Neural progenitor cell (in vitro differentiated cells): ENCODE data around the gene ABCG2. TPM values are rescaled to one million over a fixed set of nuclear protein-coding genes. Genes with fewer than 3 reads are reported as not detected.

Source experiments
- DNase-seq: peaks from one replicate; pipeline ENCODE4 v3.0.0-alpha.2; 2016; ENCODE audit warnings: low spot score
- H2AFZ ChIP-seq: fragments of 200-600 bp; sonication (generic); replicated peaks from 2 replicates; pipeline ENCODE4 v1.6.1; 2016; ENCODE audit warnings: antibody characterized with exemption
- H3F3A ChIP-seq: fragments of 200-600 bp; sonication (generic); 2 replicates; pipeline ENCODE4 v1.6.1; 2016; ENCODE audit warnings: antibody characterized with exemption, low read depth
- H3K27ac ChIP-seq: fragments of 200-600 bp; sonication (generic); 2 replicates; pipeline ENCODE4 v1.5.1; 2016; ENCODE audit warnings: mild to moderate bottlenecking
- H3K27me3 ChIP-seq: fragments of 200-600 bp; sonication (generic); 2 replicates; pipeline ENCODE4 v1.6.1; 2016; ENCODE audit warnings: mild to moderate bottlenecking, moderate library complexity
- H3K36me3 ChIP-seq: fragments of 200-600 bp; sonication (generic); 2 replicates; pipeline ENCODE4 v1.5.1; 2016
- H3K4me1 ChIP-seq: fragments of 200-600 bp; sonication (generic); 2 replicates; pipeline ENCODE4 v1.6.1; 2016; ENCODE audit warnings: mixed run types
- H3K4me2 ChIP-seq: fragments of 200-600 bp; sonication (generic); 2 replicates; pipeline ENCODE4 v1.6.1; 2016
- H3K4me3 ChIP-seq: fragments of 200-600 bp; sonication (generic); 2 replicates; pipeline ENCODE4 v1.5.1; 2016
- H3K79me2 ChIP-seq: fragments of 200-600 bp; sonication (generic); 2 replicates; pipeline ENCODE4 v1.6.1; 2016; ENCODE audit warnings: low read depth
- H3K9ac ChIP-seq: fragments of 200-600 bp; sonication (generic); 2 replicates; pipeline ENCODE4 v1.6.1; 2016
- H3K9me3 ChIP-seq: fragments of 200-600 bp; sonication (generic); 2 replicates; pipeline ENCODE4 v1.5.1; 2016; ENCODE audit warnings: low read depth
- H4K20me1 ChIP-seq: fragments of 200-600 bp; sonication (generic); 2 replicates; pipeline ENCODE4 v1.6.1; 2016; ENCODE audit warnings: low read depth
- H3K27ac Mint-ChIP-seq: 3 replicates; pipeline ENCODE4 v1.8.0; 2021; ENCODE audit warnings: mixed read lengths
- H3K27me3 Mint-ChIP-seq: 2 replicates; pipeline ENCODE4 v1.8.0; 2022; ENCODE audit warnings: low read depth, mild to moderate bottlenecking, inconsistent platforms, moderate library complexity, mixed read lengths; ENCODE audit not compliant: insufficient read depth
- H3K36me3 Mint-ChIP-seq: 3 replicates; pipeline ENCODE4 v1.8.0; 2021; ENCODE audit warnings: mixed read lengths
- H3K4me1 Mint-ChIP-seq: 3 replicates; pipeline ENCODE4 v1.8.0; 2021; ENCODE audit warnings: mixed read lengths
- H3K4me3 Mint-ChIP-seq: 3 replicates; pipeline ENCODE4 v1.8.0; 2021; ENCODE audit warnings: mild to moderate bottlenecking, moderate library complexity, mixed read lengths
- H3K9me3 Mint-ChIP-seq: 3 replicates; pipeline ENCODE4 v1.8.0; 2020; ENCODE audit warnings: mixed read lengths
- EZH2 ChIP-seq: fragments of 200-600 bp; sonication (generic); IDR thresholded peaks from 2 replicates; pipeline ENCODE4 v1.6.1; 2017; ENCODE audit warnings: antibody characterized with exemption, mild to moderate bottlenecking, moderate library complexity
- EZH2phosphoT487 ChIP-seq: fragments of 200-600 bp; sonication (generic); IDR thresholded peaks from 2 replicates; pipeline ENCODE4 v1.6.1; 2017; ENCODE audit warnings: antibody characterized with exemption
- total RNA-seq: library from RNA; depleted of rRNA; stranded (reverse); fragments of >200 nt; gene quantifications from 2 replicates; pipeline ENCODE4 v1.2.3, GENCODE V29; 2015; ENCODE audit warnings: low replicate concordance
- TF ChIP-seq, protein P1 (sequence below): fragments of 200-600 bp; sonication (generic); IDR thresholded peaks from 2 replicates; pipeline ENCODE4 v1.5.1; 2017; ENCODE audit warnings: antibody characterized with exemption, mild to moderate bottlenecking

Gene ABCG2
- total RNA-seq, 1 donor from 2014 or later = 2.4 TPM

DNA sequence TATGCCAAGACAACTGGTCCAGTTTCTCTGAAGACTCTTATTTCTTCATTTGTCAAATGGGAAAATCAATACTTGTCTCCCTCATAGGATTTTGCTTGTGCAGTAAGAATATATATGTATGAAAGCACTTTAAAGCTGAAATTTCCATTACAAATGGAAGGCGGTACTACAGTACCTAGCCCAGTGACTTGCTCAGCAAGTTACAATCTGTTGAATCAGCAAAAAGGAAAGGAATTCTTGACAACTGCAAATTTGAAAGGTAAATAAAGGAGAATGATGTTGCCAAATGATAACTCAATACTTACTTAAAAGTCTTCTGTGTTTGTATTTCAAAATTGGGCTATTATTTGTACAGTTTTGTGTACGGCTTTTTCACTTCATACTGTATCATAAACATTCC, 79.9 kb downstream of the ABCG2 start:
- Histone ChIP-seq H3K27me3 (no peaks in the 10 kb centered on the region), H3K9ac (no peak overlapping the region), H3K4me2 (no peak overlapping the region), H3K4me1 (no peaks in the 10 kb centered on the region), H4K20me1 (no peaks in the 10 kb centered on the region), H3F3A (no peaks in the 10 kb centered on the region), H3K27ac (no peak overlapping the region), H3K4me3 (no peak overlapping the region), H2AFZ (no peak overlapping the region), H3K36me3 (peaks cover 20% of the 10 kb centered on the region), H3K9me3 (no peaks in the 10 kb centered on the region), H3K79me2 (no peaks in the 10 kb centered on the region)
- DNase-seq = no peak
- H3K9me3 Mint-ChIP-seq = no peaks in the 10 kb centered on the region
- peaks cover 23% of the 10 kb centered on the region for H3K36me3 Mint-ChIP-seq
- no peak overlapping the region for H3K4me3 Mint-ChIP-seq
- TF ChIP-seq EZH2 = no peak
- TF ChIP-seq, protein P1, sequence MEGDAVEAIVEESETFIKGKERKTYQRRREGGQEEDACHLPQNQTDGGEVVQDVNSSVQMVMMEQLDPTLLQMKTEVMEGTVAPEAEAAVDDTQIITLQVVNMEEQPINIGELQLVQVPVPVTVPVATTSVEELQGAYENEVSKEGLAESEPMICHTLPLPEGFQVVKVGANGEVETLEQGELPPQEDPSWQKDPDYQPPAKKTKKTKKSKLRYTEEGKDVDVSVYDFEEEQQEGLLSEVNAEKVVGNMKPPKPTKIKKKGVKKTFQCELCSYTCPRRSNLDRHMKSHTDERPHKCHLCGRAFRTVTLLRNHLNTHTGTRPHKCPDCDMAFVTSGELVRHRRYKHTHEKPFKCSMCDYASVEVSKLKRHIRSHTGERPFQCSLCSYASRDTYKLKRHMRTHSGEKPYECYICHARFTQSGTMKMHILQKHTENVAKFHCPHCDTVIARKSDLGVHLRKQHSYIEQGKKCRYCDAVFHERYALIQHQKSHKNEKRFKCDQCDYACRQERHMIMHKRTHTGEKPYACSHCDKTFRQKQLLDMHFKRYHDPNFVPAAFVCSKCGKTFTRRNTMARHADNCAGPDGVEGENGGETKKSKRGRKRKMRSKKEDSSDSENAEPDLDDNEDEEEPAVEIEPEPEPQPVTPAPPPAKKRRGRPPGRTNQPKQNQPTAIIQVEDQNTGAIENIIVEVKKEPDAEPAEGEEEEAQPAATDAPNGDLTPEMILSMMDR = no peak
- no peak for TF ChIP-seq EZH2phosphoT487
- no peaks in the 10 kb centered on the region for H3K4me1 Mint-ChIP-seq
- H3K27ac Mint-ChIP-seq = no peak overlapping the region
- peaks cover 7% of the 10 kb centered on the region for H3K27me3 Mint-ChIP-seq

DNA sequence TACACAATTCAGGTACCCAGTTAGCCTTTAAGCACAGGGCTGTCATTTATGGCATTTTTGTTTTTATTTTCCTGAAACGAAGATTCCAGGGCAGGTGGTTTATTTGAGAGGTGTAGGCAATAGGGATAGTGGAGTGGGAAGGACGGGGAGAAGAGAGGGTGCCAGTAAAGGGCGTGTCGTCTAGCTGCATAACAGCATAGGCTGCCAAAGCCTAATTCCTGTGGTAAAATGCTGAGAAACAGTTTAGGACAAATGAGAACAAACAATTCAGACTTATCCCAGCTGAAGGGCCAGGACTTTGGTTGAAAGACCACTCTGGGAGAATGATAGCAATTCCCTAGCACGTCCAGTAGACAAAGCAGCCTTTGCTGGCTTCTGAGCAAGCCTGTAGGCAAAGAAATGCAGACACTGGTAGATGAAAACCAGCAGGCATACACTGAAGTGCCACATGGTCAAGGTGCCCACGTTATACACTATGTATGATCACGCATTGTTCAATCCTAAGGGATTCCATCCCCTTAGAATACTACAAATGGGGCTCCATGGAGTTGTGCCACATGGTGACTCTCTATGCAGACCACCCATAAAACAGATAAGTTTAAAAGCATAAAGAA, 80.4 kb downstream of the ABCG2 start:
- Mint-ChIP-seq H3K4me3 (no peak overlapping the region), H3K27ac (no peak overlapping the region), H3K27me3 (peaks cover 6% of the 10 kb centered on the region), H3K36me3 (peaks cover 23% of the 10 kb centered on the region), H3K9me3 (no peaks in the 10 kb centered on the region), H3K4me1 (no peaks in the 10 kb centered on the region)
- TF ChIP-seq, protein P1 = no peak
- TF ChIP-seq EZH2 (no peak), EZH2phosphoT487 (no peak)
- no peaks in the 10 kb centered on the region for H3K9me3 ChIP-seq
- no peak overlapping the region for H3K9ac ChIP-seq
- H3K27me3 ChIP-seq = no peaks in the 10 kb centered on the region
- no peaks in the 10 kb centered on the region for H4K20me1 ChIP-seq
- H3K4me2 ChIP-seq = no peak overlapping the region
- peaks cover 20% of the 10 kb centered on the region for H3K36me3 ChIP-seq
- H3K4me1 ChIP-seq = no peaks in the 10 kb centered on the region
- H3K79me2 ChIP-seq = no peaks in the 10 kb centered on the region
- H3K27ac ChIP-seq = no peak overlapping the region
- DNase-seq = no peak
- H2AFZ ChIP-seq = no peak overlapping the region
- H3K4me3 ChIP-seq = no peak overlapping the region
- no peaks in the 10 kb centered on the region for H3F3A ChIP-seq

DNA sequence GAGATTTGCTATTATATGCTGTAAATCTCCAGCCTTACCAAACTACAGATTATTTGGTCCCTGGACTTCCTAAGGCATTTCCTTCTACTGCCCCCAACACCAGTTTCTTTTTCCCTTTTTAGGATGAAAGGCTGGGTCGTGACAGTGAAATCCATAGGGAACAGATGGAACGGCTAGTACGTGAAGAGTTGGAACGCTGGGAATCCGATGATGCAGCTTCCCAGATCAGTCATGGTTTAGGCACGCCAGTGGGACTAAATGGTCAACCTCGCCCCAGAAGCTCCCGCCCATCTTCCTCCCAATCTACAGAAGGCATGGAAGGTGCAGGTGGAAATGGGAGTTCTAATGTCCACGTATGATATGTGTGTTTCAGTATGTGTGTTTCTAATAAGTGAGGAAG, 83.1 kb downstream of the ABCG2 start:
- peaks cover 41% of the 10 kb centered on the region for H3K36me3 Mint-ChIP-seq
- Histone ChIP-seq H3K36me3 (peaks cover 30% of the 10 kb centered on the region), H2AFZ (no peak overlapping the region)

DNA sequence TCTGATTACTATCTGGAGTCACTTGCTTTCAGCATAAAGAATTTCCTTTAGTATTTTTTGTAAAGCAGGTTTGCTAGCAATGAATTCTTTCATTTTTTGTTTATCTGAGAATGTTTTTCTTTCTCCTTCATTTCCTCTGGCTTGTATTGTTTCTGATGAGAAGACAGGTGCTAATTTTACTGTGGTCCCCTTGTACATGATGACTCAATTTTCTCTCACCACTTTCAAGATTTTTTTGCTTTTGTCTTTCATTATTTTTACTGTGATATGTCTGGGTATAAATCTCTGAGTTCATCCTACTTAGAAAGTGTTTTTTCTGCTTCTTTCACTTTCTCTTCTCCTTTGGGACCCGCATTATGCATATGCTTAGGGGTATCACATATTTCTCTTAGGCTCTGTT, 88.4 kb downstream of the ABCG2 start:
- Histone ChIP-seq H4K20me1 (no peaks in the 10 kb centered on the region), H3K4me1 (no peaks in the 10 kb centered on the region), H3F3A (no peaks in the 10 kb centered on the region), H3K36me3 (peaks cover 54% of the 10 kb centered on the region), H3K9ac (no peak overlapping the region), H2AFZ (no peak overlapping the region), H3K9me3 (peaks cover 5% of the 10 kb centered on the region), H3K27me3 (no peaks in the 10 kb centered on the region), H3K4me2 (no peak overlapping the region), H3K79me2 (no peaks in the 10 kb centered on the region), H3K27ac (no peak overlapping the region), H3K4me3 (no peak overlapping the region)
- no peak overlapping the region for H3K4me3 Mint-ChIP-seq
- DNase-seq = no peak
- no peak overlapping the region for H3K27ac Mint-ChIP-seq
- TF ChIP-seq, protein P1 = no peak
- TF ChIP-seq EZH2phosphoT487 (no peak), EZH2 (no peak)
- H3K9me3 Mint-ChIP-seq = peaks cover 17% of the 10 kb centered on the region
- H3K4me1 Mint-ChIP-seq = no peaks in the 10 kb centered on the region
- peaks cover 2% of the 10 kb centered on the region for H3K27me3 Mint-ChIP-seq
- H3K36me3 Mint-ChIP-seq = peaks cover 66% of the 10 kb centered on the region

More for the DNA sequence above, 83.1 kb downstream of the ABCG2 start:
- no peak for DNase-seq
- no peak overlapping the region for H3K4me3 Mint-ChIP-seq
- no peak for TF ChIP-seq EZH2phosphoT487
- Histone ChIP-seq H3K9me3 (peaks cover 5% of the 10 kb centered on the region), H3K4me1 (no peaks in the 10 kb centered on the region), H3K4me3 (no peak overlapping the region), H3K27ac (no peak overlapping the region), H3K79me2 (no peaks in the 10 kb centered on the region), H3K9ac (no peak overlapping the region), H4K20me1 (no peaks in the 10 kb centered on the region), H3K27me3 (no peaks in the 10 kb centered on the region), H3K4me2 (no peak overlapping the region), H3F3A (no peaks in the 10 kb centered on the region)
- no peak overlapping the region for H3K27ac Mint-ChIP-seq
- peaks cover 10% of the 10 kb centered on the region for H3K9me3 Mint-ChIP-seq
- peaks cover 4% of the 10 kb centered on the region for H3K27me3 Mint-ChIP-seq
- H3K4me1 Mint-ChIP-seq = no peaks in the 10 kb centered on the region
